Measurements from ENCODE around the gene KCNQ1OT1. TPM values are rescaled to one million over a fixed set of nuclear protein-coding genes. Genes with fewer than 3 reads are reported as not detected.

The KCNQ1OT1 gene
- total and polyA plus RNA-seq, 9 of the 15 experiments (the other 6 are each of a cell fraction or from before 2014, with no cell fraction given): 0.04 to 2.3 (median 0.74) TPM

DNA sequence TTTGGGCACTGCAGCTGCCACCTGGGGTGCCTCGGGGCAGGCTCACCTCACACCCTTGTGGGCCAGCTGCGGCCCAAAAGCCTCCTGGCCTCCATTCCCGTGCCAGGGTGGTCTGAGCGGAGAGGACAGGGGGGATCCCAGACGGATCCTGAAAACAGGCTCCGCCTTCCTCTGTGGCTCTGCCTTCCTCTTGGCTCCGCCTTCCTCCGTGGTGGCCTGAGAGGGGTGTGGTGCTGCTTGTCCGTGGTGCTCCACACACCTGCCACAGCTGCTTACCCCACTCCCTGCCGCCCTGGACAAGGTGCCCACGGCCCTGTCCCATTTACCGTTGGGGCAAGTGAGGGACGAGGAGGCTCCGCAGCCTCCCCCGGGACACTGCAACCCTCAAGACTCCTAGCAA is 23.2 kb upstream of the KCNQ1OT1 start (continued):
- TF ChIP-seq NEUROD1 (IDR thresholded peaks at IDR 0.05; ENCODE audit: borderline replicate concordance, low read depth, low read length, partially characterized antibody): no peak
- no peak for TF ChIP-seq ZNF197 (CRISPR knock-in tag; IDR thresholded peaks at IDR 0.05; ENCODE audit: low read depth)
- no peak for TF ChIP-seq GTF2F1 (IDR thresholded peaks at IDR 0.05; ENCODE audit: low read depth, low read length)
- TF ChIP-seq ATF7 (IDR thresholded peaks at IDR 0.05): 0 out of 2 replicates have a peak, but pooled peaks have one; percentile 28
- TF ChIP-seq NFRKB (IDR thresholded peaks at IDR 0.05; ENCODE audit: low read depth): no peak
- TF ChIP-seq ELF4 (CRISPR knock-in tag; IDR thresholded peaks at IDR 0.05): no peak
- no peak for TF ChIP-seq ZSCAN32 (CRISPR knock-in tag; IDR thresholded peaks at IDR 0.05)
- TF ChIP-seq, protein P1, sequence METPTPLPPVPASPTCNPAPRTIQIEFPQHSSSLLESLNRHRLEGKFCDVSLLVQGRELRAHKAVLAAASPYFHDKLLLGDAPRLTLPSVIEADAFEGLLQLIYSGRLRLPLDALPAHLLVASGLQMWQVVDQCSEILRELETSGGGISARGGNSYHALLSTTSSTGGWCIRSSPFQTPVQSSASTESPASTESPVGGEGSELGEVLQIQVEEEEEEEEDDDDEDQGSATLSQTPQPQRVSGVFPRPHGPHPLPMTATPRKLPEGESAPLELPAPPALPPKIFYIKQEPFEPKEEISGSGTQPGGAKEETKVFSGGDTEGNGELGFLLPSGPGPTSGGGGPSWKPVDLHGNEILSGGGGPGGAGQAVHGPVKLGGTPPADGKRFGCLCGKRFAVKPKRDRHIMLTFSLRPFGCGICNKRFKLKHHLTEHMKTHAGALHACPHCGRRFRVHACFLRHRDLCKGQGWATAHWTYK (CRISPR knock-in tag; IDR thresholded peaks at IDR 0.05): 0 out of 2 replicates have a peak, but pooled peaks have one; percentile 23
- no peak for TF ChIP-seq U2AF1 (optimal IDR thresholded peaks at IDR 0.05; ENCODE audit: low read depth, low read length)
- TF ChIP-seq DMBX1 (CRISPR knock-in tag; IDR thresholded peaks at IDR 0.05; ENCODE audit: borderline replicate concordance): no peak
- no peak for TF ChIP-seq ZNF175 (CRISPR knock-in tag; IDR thresholded peaks at IDR 0.05; ENCODE audit: low read depth)
- TF ChIP-seq BCOR (IDR thresholded peaks at IDR 0.05): 0 out of 2 replicates have a peak, but pooled peaks have one; percentile 27
